ENCODE data around the gene BRICD5.

- TF ChIP-seq GATA3 (IDR thresholded peaks at IDR 0.05; ENCODE audit: low read depth, low read length) (no peak), GATA2 (IDR thresholded peaks at IDR 0.05; ENCODE audit: low read depth, low read length) (no peak)
These were observed 28.4 kb upstream of the BRICD5 start for GRCh38 chr16:2238838-2239675.

All from SH-SY5Y (cell line).